HepG2 (cell line): ENCODE data around the gene FAM234A.

ENCODE experiments used
- ATF1 ChIP-seq: IDR thresholded peaks from 2 replicates; pipeline ENCODE4 v1.6.1; 2016; ENCODE audit warnings: mild to moderate bottlenecking, control low read depth
- TF ChIP-seq, protein P1 (sequence below): sonication (generic); formaldehyde crosslinking; IDR thresholded peaks from 2 replicates; pipeline ENCODE4 v1.5.0; 2020; ENCODE audit warnings: mild to moderate bottlenecking, missing genetic modification reagents, moderate library complexity
- TF ChIP-seq, protein P2 (sequence below): sonication (generic); formaldehyde crosslinking; IDR thresholded peaks from 2 replicates; pipeline ENCODE4 v1.8.1; 2023; ENCODE audit warnings: mild to moderate bottlenecking, missing genetic modification reagents

DNA sequence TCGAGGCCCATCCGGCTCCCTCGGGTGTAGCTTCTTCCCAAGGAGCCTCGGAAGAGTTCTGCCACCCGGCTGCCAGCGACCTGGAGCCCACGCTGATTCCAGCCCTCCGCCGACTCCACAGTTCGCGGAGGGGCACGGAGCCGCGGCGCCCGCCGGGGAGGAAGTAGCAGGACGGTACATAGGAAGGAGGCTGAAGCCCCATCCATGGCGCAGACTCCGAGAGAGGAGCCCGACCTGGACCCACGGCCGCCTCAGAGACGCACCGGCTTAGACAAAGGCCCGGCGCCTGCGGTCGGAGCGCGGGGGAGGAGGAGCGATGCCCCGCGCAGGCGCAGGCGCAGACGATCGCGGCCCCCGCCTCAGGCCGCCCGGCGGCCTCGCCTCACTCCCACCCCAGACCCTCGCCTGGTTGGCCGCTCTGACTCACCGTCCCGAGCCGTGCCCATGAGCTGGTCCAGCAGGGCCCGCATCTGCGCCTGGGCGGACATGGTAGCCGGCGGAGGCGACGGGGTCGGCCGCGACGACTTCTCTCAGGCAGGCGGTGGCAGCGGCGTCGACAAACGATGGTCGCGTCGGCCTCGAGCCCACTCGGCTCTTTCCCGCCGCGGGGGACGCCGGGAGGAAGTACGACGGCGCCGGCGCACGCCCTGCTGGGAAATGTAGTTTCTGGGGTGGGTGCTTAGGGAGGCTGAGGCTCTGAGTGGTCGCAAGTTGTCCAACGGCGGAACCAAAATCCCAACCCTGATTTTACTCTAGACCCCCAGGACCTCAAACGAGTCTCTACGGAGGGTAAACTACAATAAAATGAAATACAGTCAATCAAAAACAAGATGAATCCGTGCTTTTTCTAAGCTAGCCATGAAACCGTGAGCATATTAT is 5.5 kb upstream of the FAM234A start, which contains the start of gene LUC7L:
- TF ChIP-seq, protein P1, sequence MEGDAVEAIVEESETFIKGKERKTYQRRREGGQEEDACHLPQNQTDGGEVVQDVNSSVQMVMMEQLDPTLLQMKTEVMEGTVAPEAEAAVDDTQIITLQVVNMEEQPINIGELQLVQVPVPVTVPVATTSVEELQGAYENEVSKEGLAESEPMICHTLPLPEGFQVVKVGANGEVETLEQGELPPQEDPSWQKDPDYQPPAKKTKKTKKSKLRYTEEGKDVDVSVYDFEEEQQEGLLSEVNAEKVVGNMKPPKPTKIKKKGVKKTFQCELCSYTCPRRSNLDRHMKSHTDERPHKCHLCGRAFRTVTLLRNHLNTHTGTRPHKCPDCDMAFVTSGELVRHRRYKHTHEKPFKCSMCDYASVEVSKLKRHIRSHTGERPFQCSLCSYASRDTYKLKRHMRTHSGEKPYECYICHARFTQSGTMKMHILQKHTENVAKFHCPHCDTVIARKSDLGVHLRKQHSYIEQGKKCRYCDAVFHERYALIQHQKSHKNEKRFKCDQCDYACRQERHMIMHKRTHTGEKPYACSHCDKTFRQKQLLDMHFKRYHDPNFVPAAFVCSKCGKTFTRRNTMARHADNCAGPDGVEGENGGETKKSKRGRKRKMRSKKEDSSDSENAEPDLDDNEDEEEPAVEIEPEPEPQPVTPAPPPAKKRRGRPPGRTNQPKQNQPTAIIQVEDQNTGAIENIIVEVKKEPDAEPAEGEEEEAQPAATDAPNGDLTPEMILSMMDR: no peak
- TF ChIP-seq, protein P2, sequence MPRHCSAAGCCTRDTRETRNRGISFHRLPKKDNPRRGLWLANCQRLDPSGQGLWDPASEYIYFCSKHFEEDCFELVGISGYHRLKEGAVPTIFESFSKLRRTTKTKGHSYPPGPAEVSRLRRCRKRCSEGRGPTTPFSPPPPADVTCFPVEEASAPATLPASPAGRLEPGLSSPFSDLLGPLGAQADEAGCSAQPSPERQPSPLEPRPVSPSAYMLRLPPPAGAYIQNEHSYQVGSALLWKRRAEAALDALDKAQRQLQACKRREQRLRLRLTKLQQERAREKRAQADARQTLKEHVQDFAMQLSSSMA (CRISPR knock-in tag): peak; percentile 90
- TF ChIP-seq ATF1: peak; percentile 91
